GM21529 (cell line): ENCODE results near the gene SUPT3H.

Experiments
- ATAC-seq: cut with Tn5 transposase; IDR thresholded peaks from one replicate; pipeline ENCODE4 v1.9.1; 2021; ENCODE audit not compliant: unreplicated experiment

The SUPT3H gene

DNA sequence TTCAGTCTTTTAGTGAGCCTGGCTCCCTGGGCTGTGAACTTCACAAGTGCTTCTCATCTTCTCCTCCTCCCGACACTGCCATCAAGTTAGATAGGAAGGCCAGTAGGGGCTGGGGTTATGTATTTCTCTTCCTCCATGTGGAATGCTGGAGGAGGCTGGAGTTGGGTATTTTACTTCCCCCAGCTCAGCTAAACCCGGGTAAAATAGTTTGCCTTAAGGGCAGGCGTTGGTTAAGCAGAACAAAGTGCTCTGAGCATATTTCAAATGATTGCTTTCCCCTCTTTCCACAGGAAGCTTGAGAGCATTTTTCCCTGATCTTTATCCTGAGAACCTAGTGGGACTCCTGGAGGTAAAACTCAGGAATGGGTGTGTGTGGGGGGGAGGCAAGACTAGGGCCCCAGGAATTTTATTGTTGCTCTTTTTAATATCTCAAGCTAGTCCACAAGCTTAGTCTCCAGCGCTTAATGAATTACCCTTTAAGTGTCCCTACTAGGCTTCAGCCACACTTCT is 16.9 kb upstream of the SUPT3H start:
- no peak for ATAC-seq

DNA sequence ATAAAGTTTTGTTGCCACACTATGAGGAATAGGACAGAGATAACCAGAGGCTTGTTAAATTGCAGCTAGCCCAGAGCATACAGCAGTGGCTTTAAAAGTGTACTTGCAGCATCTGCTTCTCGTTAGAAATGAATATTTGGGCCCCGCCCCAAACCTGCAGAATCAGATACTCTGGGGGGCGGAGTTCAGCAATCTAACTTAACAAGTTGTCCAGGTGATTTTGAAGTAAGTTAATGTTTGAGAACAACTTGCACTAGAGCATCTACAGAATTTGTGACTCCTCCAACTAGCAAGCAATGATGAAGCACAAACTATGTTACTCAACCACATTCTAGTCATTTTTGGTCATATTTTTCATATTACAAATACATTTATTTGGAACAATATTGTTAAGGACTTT is 10.6 kb upstream of the SUPT3H start:
- no peak for ATAC-seq

DNA sequence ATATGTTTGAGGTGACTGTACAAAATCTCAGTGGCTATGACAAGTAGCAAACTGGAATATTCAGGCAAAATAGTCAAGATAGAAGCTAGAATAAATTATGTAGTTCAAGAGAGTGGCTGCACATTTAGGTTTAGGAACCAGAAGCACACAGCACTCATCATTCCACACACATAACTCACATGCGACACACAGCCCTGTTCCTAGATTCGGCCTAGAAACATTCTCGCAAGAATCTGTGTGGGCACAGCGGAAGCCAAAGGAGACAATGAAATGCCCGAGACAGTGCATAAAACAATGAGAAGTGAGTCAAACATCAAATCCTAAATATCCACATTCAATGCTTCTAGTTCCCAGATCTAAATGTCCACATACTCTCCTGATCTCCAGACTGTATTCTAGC is 9.5 kb upstream of the SUPT3H start:
- ATAC-seq: no peak

DNA sequence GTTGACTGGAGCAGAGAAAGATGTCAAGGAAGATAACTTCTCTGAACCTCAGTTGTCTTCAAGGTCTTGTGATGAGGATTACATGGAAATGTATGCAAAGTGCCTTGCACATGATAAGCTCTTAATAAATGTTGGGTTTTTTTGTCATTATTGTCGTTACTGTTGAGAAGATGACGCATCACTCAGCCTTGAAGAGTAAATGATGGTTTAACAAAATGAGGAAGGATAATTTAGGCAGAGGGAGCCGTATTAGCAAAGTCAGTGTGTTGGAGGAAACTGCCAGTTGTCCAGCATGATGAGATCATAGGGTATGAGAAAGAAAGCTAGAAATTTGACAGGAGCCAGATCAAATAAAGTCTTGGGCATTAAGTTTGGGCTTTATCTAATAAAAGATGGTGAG is 8.8 kb upstream of the SUPT3H start:
- ATAC-seq: no peak

DNA sequence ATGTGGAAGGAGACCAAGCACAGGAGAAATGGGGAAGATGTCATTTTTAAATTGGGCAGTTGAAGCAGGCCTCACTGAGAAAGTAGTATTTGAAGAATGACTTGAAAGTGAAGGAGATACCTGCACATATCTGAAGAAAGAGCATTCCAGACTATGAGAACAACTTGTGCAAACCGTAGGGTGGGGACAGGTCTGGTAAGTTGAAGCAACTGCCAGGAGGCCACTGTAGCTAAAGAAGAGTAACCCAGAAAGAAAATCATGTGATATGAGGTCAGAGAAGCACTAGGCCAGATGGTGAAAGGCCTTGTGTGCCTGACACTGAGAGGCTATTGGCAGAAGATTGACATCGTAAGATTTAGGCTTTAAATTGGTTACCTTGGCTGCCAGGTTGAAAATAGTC is 4.7 kb upstream of the SUPT3H start:
- no peak for ATAC-seq

DNA sequence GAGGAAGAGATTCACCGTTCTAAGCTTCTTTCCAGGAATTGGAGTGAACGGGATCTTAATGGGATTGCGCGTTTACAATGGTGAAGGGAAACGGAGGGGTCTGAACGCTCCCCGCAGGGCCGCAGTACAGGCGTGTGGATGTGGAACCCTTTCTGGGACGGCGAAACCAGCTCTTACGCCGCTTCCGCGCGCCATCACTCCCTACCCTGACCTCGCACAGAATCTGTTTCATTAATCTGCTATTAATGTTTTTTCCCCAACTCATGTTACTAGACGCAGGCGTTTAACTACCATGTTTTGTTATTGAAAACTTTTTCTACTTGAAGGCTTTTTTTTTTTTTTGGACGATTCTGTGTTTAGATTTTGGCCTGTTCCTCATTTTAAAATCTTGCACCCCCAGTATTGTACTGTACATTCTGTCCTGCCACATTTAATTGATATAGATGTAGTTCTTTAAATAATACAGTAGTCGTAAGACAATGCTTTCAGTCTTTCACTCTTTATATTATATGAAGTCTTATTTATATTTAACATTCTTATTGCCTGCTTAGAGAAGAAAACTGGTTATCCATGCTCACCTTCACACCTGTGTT is 696 bp upstream of the SUPT3H start:
- ATAC-seq: peak; percentile 34

DNA sequence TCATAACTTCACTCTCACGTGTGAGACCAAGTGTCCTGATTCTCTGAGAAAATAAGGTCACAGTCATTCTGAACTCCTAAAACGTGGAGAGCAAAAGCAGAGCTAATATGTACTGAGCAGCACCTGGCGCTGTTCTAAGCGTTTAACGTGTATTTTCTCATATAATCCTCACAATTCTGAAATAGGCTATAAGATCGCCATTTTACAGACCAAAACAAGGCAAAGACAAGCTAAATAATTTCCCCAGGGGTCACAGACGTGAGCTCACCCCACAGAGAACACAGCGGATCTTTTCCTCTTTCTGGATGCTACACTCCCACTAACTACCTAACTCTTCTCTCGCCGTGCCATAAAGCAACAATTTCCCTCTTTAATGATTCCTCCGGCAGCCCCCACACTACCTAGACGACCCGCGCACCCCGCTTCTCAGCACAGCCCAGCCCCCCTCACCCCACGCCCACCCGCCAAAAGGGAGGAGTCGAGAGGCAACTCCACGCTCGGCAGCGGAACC is 636 bp downstream of the SUPT3H start:
- peak; percentile 4 for ATAC-seq

DNA sequence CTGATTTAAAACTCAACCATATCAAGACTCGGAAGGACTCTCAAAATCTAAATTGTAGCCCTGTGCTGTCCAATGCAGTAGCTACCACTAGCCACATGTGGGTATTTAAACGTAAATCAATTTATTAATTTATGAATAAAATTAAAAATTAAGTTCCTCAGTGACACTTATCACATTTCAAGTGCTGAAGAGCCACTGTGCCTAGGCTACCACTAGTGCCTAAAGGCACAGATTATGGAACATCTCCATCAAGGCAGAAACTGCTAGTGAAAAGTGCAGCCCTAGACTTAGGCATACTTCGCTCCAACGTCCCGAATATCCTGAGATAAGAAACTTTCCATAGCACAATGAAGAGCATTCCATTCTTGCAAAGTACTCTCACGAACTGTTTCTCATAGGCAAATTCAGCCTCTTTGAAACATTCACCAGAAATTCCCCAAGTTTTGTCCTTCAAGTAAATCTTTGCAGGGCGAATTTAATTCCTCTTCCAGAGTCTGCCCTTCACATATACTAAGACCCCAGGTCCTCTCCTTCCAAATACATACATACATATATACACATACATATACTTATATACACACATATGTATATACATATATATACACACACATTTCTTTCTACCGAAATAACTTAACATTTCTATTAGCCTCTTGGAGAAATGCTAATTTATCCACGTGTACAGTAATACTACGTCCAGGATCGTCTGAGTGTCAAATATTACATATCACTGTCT is 1.3 kb downstream of the SUPT3H start:
- ATAC-seq: no peak

DNA sequence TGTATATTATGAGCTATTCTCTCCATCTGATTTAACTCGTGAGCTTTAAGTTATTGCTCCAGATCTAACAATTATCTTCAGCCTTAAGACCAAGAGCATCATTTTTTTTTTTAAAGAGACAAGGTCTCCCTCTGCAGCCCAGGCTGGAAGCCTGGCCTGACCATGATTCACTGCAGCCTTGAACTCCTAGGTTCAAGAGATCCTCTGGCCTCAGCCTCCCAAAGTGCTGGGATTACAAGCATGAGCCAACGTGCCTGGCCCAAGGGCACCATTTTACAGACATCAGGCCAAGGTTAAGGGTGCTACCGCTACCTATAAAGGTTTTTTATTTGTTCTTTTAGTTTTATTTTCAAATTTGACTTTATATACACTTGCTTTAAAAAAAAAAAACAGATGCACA is 2.3 kb downstream of the SUPT3H start:
- no peak for ATAC-seq

DNA sequence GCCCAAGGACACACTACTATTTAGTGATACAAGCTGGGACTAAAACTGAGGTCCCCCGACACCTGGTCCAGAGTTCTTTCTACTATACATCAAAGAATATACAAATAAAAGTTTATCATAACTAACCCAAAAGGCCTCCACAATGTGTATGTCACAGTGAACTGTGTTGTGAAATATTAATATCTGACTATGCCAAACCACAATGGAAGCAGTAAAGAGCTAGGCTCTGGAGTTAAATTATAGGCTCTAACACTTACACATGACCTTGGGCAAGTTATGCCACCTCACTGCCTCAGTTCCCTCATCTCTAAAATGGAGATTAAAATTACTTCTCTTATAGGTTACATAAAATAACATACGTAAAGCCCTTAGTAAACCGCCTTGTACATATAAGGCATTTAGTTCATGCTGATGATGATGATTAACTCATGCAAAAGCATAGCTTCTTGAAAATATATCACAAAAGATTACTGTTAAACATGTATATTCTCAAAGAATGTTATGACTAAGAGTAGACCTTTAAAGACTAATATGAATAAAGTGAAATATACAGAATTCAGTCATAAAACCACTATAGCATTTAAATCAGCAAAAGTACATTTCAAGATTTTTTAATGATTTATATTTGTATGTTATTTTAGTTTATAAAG is 5.7 kb downstream of the SUPT3H start:
- ATAC-seq: no peak

DNA sequence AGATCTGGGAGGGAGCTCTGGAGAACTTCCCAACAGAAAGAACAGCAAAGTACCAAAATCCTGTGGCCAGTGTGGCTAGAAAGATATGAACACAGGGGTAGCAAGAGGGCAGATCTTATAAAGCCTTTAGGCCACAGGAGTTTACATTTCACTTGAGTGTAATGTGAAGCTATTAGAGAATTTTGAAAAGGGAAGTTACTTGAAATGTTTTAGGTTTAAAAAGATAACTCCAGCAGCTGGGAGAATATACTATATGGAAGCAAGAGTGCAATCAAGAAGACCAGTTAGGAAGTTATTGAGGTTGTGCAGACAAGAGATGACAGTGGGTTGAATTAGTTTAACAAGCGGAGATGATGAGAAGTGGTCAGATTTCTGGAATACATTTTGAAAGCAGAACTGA is 7.9 kb downstream of the SUPT3H start:
- no peak for ATAC-seq

DNA sequence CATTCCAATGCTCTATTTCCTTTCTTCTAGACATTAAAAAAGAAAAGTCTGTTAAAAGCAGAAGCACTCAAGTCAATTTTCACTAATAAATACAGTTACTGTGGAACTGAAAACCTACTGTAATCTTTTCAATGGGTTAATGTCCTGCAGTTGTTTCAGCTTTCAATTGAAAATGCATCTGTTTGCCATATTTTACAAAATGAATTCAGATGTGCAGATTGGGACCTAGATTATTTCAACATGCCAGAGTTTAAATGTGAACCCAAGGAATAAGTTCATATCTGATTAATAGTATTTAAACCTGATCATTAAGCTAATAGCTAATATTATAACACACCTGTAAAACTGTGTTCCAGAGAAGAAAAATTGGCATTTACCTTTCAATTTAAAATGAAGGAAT is 9.7 kb downstream of the SUPT3H start:
- no peak for ATAC-seq

DNA sequence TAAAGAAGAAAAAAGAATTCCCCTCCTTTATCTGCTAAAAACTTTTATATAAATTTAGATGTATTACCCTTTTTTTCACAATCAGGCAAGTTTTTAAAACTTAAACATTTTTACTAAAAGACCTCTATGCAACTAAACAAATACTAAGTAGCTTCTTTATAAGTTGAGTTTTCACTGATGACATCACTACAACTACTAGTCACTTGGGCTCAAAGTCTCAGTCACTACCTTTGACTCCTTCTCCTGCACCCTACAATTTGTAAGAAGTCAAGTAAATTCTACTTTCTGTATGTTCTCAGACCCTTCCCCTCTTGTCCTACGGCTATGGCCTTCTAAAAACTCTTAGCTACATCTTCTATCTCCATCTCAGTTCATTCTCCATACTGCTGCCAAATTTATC is 11.2 kb downstream of the SUPT3H start:
- no peak for ATAC-seq

DNA sequence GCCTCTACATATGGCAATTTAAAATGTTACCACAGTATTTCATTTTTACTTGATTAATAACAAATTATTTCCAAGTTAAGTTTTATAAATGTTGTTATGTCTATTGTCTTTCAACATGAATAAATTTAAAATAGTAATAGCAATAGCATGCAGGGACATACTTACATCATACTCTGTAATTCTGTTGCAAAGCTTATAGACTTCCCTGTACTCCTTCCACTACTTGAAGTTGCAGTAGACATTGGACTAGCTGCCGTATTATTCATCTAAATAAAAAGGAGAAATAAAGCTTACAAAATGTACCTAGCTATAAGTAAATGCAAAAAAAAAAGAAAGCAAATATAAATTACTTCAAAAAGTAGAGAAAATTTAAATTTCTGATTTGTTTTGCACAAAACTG is 12.7 kb downstream of the SUPT3H start:
- no peak for ATAC-seq

DNA sequence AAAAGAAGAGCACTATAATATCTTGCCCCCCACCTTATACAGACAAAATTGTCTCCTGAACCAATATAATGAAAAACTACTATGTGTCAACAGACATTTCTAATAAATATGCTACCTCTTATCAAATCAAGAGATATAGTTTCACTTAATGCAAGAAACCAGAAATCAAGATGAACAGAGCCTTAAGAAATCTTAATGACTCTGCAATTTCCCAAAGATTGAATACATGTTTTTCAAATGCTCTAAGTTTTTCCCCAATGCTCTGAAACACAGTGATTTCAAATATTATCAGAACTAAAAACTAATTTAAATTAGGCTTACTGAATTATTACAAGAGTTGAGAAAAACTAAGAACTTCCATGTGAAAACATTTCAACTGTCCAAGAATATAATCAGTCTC is 13.3 kb downstream of the SUPT3H start:
- no peak for ATAC-seq

DNA sequence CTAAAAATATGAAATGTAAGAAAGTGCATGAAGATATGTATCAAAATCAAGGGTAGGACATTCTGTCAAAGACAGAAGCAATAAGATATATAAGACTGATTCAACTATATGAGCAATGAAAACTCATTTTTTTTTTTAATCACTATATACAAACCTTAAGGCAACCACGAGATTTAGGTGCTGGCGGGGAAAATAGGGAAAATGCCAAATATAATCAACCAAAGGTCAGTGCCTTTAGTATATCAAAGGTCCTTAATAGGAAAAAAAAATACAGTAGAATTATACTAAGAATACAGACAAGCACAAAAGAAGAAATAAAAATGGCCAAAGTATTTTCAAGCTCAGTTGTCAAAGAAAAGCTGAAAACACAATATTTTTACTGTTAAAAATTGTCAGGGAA is 24.1 kb downstream of the SUPT3H start:
- ATAC-seq: no peak

DNA sequence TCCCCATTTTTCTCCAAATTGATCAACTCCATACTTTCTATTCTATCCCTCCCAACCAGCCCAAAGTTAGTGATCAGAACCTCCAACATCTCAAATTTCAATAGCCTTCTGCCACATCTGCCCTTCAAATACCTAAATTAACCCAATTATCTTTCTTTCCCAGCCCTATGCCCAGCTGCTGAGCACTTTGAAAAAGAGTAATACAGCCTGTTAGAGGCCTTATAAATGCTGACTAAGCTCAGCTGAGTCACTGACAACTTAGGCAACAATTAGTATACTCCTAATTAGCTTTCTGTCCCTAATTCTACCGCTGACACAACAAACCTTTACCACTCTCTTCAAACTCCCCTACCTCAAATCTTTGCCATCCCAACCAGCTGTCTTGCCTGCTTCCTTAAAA is 26.1 kb downstream of the SUPT3H start:
- no peak for ATAC-seq

DNA sequence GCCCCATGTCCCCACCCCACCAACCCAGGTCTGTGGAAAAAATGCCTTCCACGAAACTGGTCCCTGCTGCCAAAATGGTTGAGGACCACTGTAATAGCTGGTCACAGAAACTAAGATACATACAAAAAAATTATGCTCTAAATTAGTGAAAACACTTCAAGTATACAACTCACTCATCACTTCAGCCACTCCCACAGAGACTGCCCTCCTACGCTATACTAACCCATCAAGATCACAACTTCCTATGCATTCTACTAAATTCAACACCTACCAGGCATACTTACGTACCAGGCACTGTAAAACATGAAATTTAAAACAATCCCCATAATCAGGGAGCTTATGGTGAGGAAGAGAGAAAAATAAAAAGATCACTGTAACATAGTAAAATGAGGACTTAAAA is 26.7 kb downstream of the SUPT3H start:
- no peak for ATAC-seq

DNA sequence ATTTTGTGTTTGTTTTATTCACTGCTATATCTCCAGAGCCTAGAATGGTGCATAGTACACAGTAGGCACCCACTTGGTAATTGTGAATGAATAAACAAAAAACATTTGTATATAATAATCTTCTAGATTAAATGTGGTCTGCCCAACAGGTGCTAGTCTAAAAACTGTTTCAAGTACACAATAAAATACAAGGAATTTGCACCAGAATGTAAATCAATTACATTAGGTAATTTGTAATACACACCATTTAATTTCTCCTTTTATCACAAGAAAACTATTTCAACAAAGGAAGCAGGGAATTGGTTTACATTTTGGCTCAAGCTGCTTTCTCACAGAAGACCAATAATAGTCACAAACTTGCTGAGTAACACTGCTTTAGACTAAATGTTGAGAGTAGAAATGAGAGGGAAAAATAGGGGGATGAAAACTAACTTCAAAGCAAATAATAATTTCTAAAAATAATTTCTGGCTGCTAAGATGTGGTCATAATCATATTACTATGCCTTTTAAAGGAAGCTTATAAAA is 27.5 kb downstream of the SUPT3H start:
- no peak for ATAC-seq

DNA sequence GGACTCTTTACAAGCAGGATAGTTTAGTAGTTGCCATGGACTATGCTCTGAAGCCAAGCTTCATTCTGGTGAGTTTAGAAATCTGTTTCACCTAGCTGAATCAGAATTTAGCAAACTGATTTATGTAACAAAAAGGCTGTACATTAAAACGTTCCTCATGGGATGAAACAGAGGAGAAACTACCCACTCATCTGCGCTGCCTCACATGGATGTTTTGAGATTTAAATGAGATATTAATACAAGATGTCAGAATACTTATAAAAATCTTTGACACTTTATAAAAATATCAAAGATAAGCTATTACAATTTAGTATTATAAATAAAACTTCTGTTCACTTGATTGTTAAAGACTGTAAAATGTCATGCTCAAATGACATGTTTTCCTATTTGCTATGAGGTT is 32.8 kb downstream of the SUPT3H start:
- ATAC-seq: no peak

DNA sequence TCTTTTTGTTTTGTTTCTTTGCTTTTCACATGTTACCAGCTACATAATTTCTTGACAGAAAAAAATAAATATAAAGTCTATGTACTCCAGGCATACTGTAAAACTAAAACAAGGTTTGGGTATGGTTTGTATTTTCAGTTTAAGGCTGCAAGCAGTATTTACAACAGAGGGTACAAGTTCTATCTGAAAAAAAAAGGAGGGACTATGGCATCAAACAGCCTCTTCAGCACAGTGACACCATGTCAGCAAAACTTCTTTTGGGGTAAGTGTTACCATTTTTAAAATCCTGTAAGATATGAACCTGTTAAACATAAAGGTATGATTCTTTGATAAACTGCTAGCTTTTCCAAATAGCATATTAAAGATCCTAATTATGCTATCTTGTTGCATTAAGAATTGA is 49.2 kb downstream of the SUPT3H start:
- ATAC-seq: no peak

DNA sequence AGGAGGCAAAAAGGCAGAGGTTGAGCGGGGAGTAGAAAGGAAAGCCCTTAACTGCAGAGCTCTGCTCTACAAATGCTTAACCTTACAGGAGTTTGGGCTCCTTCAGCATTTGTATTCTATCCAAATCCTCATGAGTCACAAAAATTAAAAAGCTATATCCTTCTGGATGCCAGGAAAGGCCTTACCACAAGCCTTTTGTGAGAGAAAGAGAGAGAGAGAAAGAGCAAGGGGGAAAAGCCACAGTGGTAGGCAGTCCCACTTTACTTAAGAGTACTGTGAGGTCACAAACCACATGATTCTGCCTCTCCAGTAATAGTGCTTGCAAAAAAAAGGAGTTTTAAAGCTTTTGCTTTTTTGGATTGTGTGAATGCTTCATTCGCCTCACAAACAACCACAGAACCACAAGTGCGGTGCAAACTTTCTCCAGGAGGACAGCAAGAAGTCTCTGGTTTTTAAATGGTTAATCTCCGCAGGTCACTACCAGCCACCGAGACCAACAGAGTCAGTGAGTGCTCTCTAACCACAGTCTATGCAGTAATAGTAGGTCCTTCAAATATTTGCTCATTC is 49.7 kb downstream of the SUPT3H start, which contains the start of gene RUNX2:
RUNX2 (plus strand) TSS at position 375 of the 567 bp plus-strand sequence. CDS start 397 bp downstream, outside the sequence.
- no peak for ATAC-seq
